Erythroblast (primary cell): ENCODE measurements around the gene CD3G.

Source experiments
- GATA1 ChIP-seq: IDR thresholded peaks from 2 replicates; pipeline ENCODE4 v1.6.1; 2011; ENCODE audit warnings: low read depth, mild to moderate bottlenecking, control low read depth, low read length, moderate library complexity
- POLR2A ChIP-seq: IDR thresholded peaks from 2 replicates; pipeline ENCODE4 v1.6.1; 2011; ENCODE audit warnings: mild to moderate bottlenecking, low read length

DNA sequence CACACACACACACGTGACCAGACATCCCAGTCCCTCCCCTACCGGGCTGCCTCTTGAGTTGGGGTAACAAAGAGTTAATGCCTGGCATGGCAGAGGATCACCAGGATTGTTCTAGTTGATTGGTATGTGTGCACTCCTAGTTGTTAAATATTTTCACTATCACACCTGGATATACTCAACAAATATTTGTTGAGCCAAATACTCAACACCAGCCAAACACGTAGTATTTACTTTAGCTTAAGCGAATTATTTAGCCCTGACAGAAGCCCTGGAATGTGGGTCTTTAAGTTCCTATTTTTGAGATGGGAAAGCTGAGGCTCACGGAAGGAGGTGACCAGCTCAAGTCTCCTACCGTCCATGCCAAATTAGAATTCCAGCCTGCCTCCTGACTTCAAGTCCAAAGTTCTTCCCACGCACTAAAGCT, 29.1 kb upstream of the CD3G start:
- no peak for TF ChIP-seq POLR2A
- no peak for TF ChIP-seq GATA1
